Testis (tissue), 3 donors: ENCODE data around the gene MYRFL. TPM values are rescaled to one million over a fixed set of nuclear protein-coding genes. Genes with fewer than 3 reads are reported as not detected.
"Not testable (repeated sequence)": the region's sequence is repeated elsewhere in the genome, so short reads cannot be mapped to it uniquely, and the experiment has no call there.

Experiments used
- DNase-seq: peaks from one replicate; pipeline ENCODE4 v3.0.0-alpha.2; 2019
- H3K27ac ChIP-seq, 2 donors: fragments of 200-600 bp; sonication (generic); one replicate each; pipeline ENCODE4 v1.5.1; 2019
- H3K27me3 ChIP-seq: fragments of 200-600 bp; sonication (generic); one replicate; pipeline ENCODE4 v1.5.1; 2019
- H3K36me3 ChIP-seq: fragments of 200-600 bp; sonication (generic); one replicate; pipeline ENCODE4 v1.5.1; 2017; ENCODE audit warnings: low read depth; ENCODE audit errors: missing control alignments
- H3K4me1 ChIP-seq: fragments of 200-600 bp; sonication (generic); one replicate; pipeline ENCODE4 v1.5.1; 2019
- H3K4me3 ChIP-seq, 2 donors: fragments of 200-600 bp; sonication (generic); one replicate each; pipeline ENCODE4 v1.5.1; 2017 to 2019
- H3K9me3 ChIP-seq: fragments of 200-600 bp; sonication (generic); one replicate; pipeline ENCODE4 v1.5.1; 2017
- CTCF ChIP-seq, 3 experiments: fragments of 450-650 bp in 2 of 3; fragments of 200-600 bp in 1 of 3; sonication (generic) in 1 of 3; IDR thresholded peaks; one replicate each; pipeline ENCODE4 v1.5.1; 2016 to 2019; ENCODE audit warnings: antibody characterized with exemption in 3 of 3, mild to moderate bottlenecking in 2 of 3, moderate library complexity in 1 of 3
- POLR2A ChIP-seq: fragments of 450-650 bp; IDR thresholded peaks from one replicate; pipeline ENCODE4 v1.6.1; 2017; ENCODE audit warnings: antibody characterized with exemption, mild to moderate bottlenecking, moderate library complexity
- WGBS, 2 donors: methylation state at CpG; one replicate each; pipeline ENCODE4 v1.1.5; 2018; 5-methylcytosine and 5-hydroxymethylcytosine counted together
- intact Hi-C: fragments of 100-400 bp; cut with DNase I; formaldehyde crosslinking; loops from one replicate; pipeline ENCODE4 v1.15.1; 2023; ENCODE audit warnings: low total_unique reads
- polyA plus RNA-seq: library from polyadenylated mRNA; stranded (reverse); fragments of 350-450 nt; fragmentation: Illumina TruSeq; extraction: RNeasy Lipid Tissue Mini Kit (QIAGEN cat#74804); gene quantifications from one replicate; pipeline ENCODE4 v1.2.3, GENCODE V29; 2014; ENCODE audit warnings: low read depth, low replicate concordance; ENCODE audit not compliant: insufficient read depth
- total RNA-seq, 2 donors: library from RNA; depleted of rRNA; stranded (reverse); fragments of >200 nt; gene quantifications; one replicate each; pipeline ENCODE4 v1.2.3, GENCODE V29; 2016

The MYRFL gene
- total and polyA plus RNA-seq, 3 donors from 2014 or later, result 0.87 to 8.0 (median 1.0) TPM

GRCh38 chr12:69851976-69852375 is 26.9 kb downstream of the MYRFL start:
- H3K4me1 ChIP-seq, result no peaks in the 10 kb centered on the region
- no peak for TF ChIP-seq CTCF (IDR thresholded peaks at IDR 0.05)
- no peak for TF ChIP-seq POLR2A
- intact Hi-C loops, result no loop called here
- no peak overlapping the region for H3K27ac ChIP-seq
- no peaks in the 10 kb centered on the region for H3K36me3 ChIP-seq
- WGBS, 2 donors, result 76 to 91% methylated on average over 2 of the region's 2 CpGs
- H3K9me3 ChIP-seq, result no peaks in the 10 kb centered on the region
- no peaks in the 10 kb centered on the region for H3K27me3 ChIP-seq
- no peak overlapping the region for H3K4me3 ChIP-seq
- no peak for DNase-seq

GRCh38 chr12:69853176-69853961 is 28.3 kb downstream of the MYRFL start:
- peak overlapping the region in 1 of 2 donors; percentile 31 for H3K4me3 ChIP-seq
- DNase-seq, H3K4me1 ChIP-seq, H3K27me3 ChIP-seq, H3K27ac ChIP-seq, H3K36me3 ChIP-seq, intact Hi-C loops, H3K9me3 ChIP-seq: not testable (repeated sequence)
- 40 to 84% methylated on average over 1 to 58 of the region's 61 CpGs for WGBS, 2 donors

GRCh38 chr12:69866698-69867097 is 41.7 kb downstream of the MYRFL start:
- Histone ChIP-seq H3K4me1 (no peaks in the 10 kb centered on the region), H3K27ac (no peak overlapping the region), H3K4me3 (no peak overlapping the region), H3K9me3 (no peaks in the 10 kb centered on the region), H3K36me3 (no peaks in the 10 kb centered on the region), H3K27me3 (no peaks in the 10 kb centered on the region)
- WGBS, 2 donors, result 91 to 96% methylated on average over 4 of the region's 4 CpGs
- no peak for DNase-seq
- intact Hi-C loops, result no loop called here
- TF ChIP-seq CTCF (IDR thresholded peaks at IDR 0.05) (no peak), POLR2A (no peak)

- 81 to 84% methylated on average over 9 of the region's 9 CpGs for WGBS, 2 donors
- H3K36me3 ChIP-seq, result no peaks in the 10 kb centered on the region
- no peak for DNase-seq
- H3K27ac ChIP-seq, result no peak overlapping the region
- no peaks in the 10 kb centered on the region for H3K27me3 ChIP-seq
- H3K4me3 ChIP-seq, result no peak overlapping the region
- no peaks in the 10 kb centered on the region for H3K4me1 ChIP-seq
- intact Hi-C loops, result no loop called here
- TF ChIP-seq CTCF (IDR thresholded peaks at IDR 0.05) (no peak), POLR2A (no peak)
- H3K9me3 ChIP-seq, result no peaks in the 10 kb centered on the region
These were observed 43.7 kb downstream of the MYRFL start for GRCh38 chr12:69868695-69869094.

- no peaks in the 10 kb centered on the region for H3K27me3 ChIP-seq
- no peaks in the 10 kb centered on the region for H3K9me3 ChIP-seq
- intact Hi-C loops, result no loop called here
- WGBS, 2 donors, result 57 to 72% methylated on average over 3 of the region's 3 CpGs
- no peak overlapping the region for H3K4me3 ChIP-seq
- H3K36me3 ChIP-seq, result no peaks in the 10 kb centered on the region
- DNase-seq, result no peak
- H3K27ac ChIP-seq, result no peak overlapping the region
- TF ChIP-seq CTCF (IDR thresholded peaks at IDR 0.05) (no peak), POLR2A (no peak)
- no peaks in the 10 kb centered on the region for H3K4me1 ChIP-seq
These were observed 47.8 kb downstream of the MYRFL start for GRCh38 chr12:69872804-69873203.
